ENCODE data around the gene ELAVL1.

Gene ELAVL1

DNA sequence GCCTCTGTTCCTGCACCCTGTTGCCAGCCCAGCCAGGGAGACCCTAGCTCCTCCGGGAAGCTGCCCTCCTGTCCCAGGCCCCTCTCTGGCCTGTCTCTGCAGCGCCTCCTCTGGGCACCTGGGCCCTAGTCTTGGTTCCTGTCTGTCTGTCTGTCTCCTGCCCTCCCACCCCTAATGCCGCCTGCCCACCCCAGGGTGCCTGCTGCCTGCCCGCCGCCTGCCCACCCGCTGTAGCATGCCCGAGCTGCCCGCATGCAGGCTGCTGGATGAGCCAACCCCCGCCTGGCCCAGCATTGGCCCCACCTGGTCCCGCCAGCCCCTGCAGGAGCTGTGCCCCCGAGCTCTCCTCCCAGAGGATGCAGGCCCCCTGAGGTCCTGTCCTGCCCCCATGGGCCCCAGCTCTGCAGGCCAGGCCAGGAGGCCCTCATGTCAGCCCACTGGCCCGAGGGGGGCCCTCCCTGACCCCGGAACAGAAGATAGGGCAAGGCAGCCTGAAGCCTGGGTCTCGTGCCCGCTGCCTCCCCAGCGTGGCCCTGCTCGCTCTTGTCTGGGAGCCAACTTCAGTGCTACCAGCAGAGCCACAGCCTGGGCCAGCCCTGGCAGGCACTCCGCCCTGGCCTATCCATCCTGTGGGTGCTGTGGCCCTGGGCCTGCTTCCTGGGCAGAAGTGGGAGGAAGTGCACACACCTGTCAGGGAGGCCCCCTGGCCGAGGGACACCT lies 96.5 kb downstream of the ELAVL1 start:
- no peak for DNase-seq

Data from NCI-H446 treated with DMSO at 0.1 percent for 48 hours (cell line).